HG03439 (cell line): ENCODE results near the gene PARD3.

ENCODE experiments used
- ATAC-seq: cut with Tn5 transposase; IDR thresholded peaks from one replicate; pipeline ENCODE4 v1.9.1; 2021; ENCODE audit warnings: mild to moderate bottlenecking, moderate library complexity; ENCODE audit not compliant: unreplicated experiment

The PARD3 gene

GRCh38 chr10:34101001-34101400 lies 714.1 kb downstream of the PARD3 start:
- ATAC-seq = no peak

- ATAC-seq = no peak
Observed at GRCh38 chr10:34098821-34099567, 716.1 kb downstream of the PARD3 start.

- no peak for ATAC-seq
Observed at GRCh38 chr10:34097682-34098081, 717.4 kb downstream of the PARD3 start.

- ATAC-seq = no peak
Observed at GRCh38 chr10:34094961-34095360, 720.1 kb downstream of the PARD3 start.

GRCh38 chr10:34094146-34094696 lies 720.9 kb downstream of the PARD3 start:
- no peak for ATAC-seq

- ATAC-seq = no peak
Observed at GRCh38 chr10:34092891-34093290, 722.2 kb downstream of the PARD3 start.

- no peak for ATAC-seq
Observed at GRCh38 chr10:34091635-34092195, 723.4 kb downstream of the PARD3 start.

GRCh38 chr10:34089253-34089652 lies 725.8 kb downstream of the PARD3 start:
- no peak for ATAC-seq

GRCh38 chr10:34088208-34088794 lies 726.8 kb downstream of the PARD3 start:
- no peak for ATAC-seq

- ATAC-seq = no peak
Observed at GRCh38 chr10:34087095-34087418, 728.0 kb downstream of the PARD3 start.

- no peak for ATAC-seq
Observed at GRCh38 chr10:34083567-34083966, 731.5 kb downstream of the PARD3 start.

- ATAC-seq = no peak
Observed at GRCh38 chr10:34081948-34082347, 733.1 kb downstream of the PARD3 start.

GRCh38 chr10:34081347-34081743 lies 733.8 kb downstream of the PARD3 start:
- no peak for ATAC-seq

GRCh38 chr10:34080485-34081346 lies 734.4 kb downstream of the PARD3 start:
- ATAC-seq = no peak

- ATAC-seq = no peak
Observed at GRCh38 chr10:34079702-34080484, 735.2 kb downstream of the PARD3 start.

GRCh38 chr10:34078745-34079470 lies 736.2 kb downstream of the PARD3 start:
- ATAC-seq = no peak

GRCh38 chr10:34078017-34078744 lies 736.9 kb downstream of the PARD3 start:
- no peak for ATAC-seq

- no peak for ATAC-seq
Observed at GRCh38 chr10:34076443-34076842, 738.7 kb downstream of the PARD3 start.

GRCh38 chr10:34075254-34075926 lies 739.7 kb downstream of the PARD3 start:
- no peak for ATAC-seq
